Superior temporal gyrus (tissue), 1 donor: ENCODE results near the gene HAGHL.
"Not testable (repeated sequence)": the region's sequence is repeated elsewhere in the genome, so short reads cannot be mapped to it uniquely, and the experiment has no call there.

Experiments used
- DNase-seq: peaks from one replicate; pipeline ENCODE4 v3.0.0-alpha.2; 2016; ENCODE audit errors: extremely low spot score

Gene HAGHL

GRCh38 chr16:707062-707538, 19.8 kb upstream of the HAGHL start:
- no peak for DNase-seq

DNA sequence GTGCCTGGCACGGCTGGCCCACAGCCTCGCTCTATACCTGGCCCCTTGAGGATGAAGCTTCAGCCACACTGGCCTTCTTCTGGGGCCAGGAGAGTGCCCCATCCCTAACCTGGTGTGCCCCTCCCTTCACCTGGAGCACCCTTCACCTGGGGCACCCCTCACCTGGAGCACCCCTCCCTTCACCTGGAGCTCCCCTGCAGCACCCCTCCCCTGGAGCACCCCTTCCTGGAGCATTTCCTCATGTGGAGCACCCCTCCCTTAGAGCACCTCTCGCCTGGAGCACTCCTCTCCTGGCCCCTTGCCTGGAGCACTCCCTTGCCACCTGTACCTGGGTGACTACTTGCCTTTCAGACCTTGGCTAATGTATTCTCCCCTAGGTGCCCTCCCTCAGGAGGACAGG, 18.9 kb upstream of the HAGHL start:
- DNase-seq: no peak

DNA sequence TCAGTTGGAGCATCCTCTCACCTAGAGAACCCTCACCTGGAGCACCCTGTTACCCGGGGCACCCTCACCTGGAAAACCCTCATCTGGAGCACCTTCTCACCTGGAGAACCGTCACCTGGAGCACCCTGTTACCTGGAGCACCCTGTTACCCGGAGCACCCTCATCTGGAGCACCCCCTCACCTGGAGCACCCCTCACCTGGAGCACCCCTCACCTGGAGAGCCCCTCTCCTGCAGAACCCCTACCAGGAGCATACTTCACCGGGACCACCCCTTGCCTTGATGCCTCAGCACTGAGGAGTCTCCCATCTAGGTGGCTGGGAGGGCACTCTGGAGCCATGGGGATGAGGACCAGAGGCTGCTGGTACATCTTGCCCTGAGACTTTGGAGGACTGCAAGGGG, 17.9 kb upstream of the HAGHL start:
- no peak for DNase-seq

- peak; percentile 92 for DNase-seq
Measured at GRCh38 chr16:709566-710499, 17.1 kb upstream of the HAGHL start.

DNA sequence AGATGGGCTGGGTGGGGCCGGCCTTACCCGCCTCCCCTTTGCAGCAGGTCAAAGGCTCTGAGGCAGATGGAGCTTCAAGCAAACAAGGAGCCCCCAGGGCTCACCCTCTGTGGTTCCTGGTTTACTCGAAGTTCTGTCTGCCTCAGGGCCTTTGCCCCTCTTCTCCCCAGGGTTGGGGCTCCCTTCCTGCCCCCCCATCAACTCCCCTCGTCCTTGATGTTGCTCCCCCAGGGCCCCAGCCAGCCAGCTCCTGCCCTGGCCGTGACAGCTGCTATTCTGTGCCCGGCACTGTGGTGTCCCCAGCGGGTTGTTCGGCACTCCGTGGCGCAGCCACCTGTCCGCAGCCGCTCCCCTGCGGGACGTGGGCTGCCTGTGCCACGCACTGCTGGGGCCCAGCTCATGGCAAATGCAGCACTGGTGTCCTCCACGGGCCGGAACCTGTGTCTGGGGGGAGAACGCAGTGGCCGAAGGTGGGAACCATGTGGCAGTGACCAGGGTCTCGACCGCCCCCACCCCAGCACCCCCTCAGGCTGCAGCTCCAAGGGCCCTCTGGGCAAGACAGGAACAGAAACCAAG, 16.3 kb upstream of the HAGHL start:
- DNase-seq: no peak

DNA sequence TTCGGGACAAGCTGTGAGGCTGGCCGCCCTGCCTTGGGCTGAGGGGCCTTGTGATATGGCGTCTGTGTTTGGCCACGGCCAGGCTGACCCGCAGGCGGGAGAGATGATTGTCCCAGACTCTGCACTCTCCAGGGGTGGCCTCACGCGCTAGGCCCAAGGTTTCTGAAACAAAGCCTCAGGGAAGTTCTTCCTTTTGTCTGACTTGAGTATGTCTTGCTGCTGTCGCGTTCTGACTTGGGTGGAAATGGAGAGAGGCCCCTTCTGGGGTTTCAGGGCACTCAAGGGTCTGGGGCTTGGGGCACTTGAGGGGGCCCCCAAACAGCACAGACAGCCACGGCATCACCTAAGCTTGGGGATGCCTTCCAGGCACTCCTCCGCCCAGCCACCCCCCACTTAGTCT, 15.8 kb upstream of the HAGHL start:
- DNase-seq: no peak

DNA sequence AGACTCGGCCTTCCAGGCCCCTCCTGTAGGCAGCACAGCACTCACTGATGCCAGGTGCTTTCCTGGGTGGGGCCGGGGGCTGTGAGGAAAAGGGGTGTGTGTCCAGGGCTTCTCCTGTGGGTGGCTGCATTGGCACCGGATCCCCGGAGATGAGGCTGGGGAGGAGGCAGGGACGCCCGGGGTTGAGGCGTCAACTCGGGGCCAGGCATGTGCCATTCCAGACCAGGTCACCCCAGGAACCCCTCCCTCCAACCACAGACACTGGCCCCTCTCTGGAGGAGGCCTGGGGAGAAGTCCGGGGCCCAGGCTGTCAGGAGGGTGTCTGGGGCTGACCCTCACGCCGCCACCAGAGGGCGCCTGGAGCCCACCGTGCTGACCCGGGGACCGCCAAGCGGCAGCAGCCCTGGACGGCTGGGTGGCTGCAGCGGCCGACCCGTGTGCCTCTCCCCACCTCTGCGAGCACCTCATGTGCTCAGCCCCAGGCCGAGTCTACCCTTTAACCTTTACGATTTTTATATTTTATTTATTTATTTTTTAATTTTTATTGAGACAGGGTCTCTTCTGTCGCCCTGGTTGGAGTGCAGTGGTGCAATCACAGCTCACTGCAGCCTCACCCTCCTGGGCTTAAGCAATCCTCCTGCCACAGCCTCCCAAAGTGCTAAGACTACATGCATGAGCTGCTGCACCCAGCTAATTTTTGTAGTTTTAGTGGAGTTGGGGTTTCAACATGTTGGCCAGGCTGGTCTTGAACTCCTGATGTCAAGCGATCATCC, 15.2 kb upstream of the HAGHL start:
- peak; percentile 79 for DNase-seq

GRCh38 chr16:712740-713250, 14.1 kb upstream of the HAGHL start:
- DNase-seq: not testable (repeated sequence)

DNA sequence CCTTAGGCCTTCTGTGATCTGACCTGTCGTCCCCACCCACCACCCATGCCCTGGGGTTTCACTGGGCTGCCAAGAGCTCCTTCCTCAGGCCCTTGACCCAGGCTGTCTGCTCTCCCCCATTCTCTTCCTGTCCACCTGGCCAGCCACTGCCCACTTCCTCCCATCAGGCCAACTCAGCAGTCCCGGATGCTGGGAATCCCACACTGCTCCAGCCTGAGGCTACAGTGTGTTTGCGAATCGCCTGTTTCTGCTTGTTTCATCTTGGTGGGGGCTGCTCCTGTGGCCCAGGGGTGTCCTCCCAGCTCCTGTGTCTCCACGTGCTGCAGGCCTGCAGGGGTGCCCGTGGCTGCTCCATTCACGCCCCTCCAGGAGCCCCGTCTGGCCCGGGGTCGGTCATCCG, 12.8 kb upstream of the HAGHL start:
- no peak for DNase-seq

DNA sequence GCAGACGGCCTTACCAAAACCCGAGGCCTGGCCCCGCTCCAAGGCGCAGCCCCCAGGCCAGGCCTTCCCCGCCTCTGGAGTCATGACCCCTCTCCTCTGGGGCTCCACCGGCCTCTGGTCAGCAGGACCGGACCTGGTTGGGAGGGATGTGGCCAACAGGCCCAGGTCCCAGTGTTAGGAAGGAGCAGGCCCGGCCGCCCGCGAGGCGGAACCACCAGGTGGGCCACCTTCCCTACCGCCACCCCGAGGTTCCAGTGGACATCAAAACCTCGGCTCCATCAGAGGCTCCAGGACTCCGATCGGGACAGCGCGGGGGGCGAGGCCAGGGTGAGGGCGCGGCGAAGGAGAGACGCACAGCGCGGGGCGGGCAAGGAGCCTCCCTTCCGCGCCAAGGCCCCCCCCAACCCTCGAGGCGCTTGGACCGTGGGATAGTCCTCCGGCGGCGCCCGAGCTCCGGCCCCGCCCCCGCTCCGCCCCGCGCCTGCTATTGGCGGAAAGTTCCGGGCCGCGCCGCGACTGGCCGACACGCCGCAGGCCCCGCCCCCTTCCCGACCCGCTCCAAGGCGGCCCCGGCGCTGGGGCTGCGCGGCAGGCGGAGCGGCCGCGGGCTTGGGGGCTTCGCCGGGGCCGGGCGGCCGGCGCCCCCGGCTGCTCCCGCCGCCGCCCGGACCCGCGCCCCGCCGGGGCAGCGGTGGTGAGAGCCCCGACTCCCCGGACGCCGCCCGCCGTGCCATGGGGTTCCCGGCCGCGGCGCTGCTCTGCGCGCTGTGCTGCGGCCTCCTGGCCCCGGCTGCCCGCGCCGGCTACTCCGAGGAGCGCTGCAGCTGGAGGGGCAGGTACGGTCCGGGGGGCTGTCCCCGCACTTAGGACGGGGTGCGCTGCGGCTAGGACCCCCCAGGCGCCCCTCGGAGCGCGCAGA, 12.1 kb upstream of the HAGHL start, which contains the start of gene METRN:
Gene METRN (plus strand): TSS at position 561 of the 919 bp plus-strand sequence. CDS start 172 bp downstream, at position 733.
- peak; percentile 87 for DNase-seq

DNA sequence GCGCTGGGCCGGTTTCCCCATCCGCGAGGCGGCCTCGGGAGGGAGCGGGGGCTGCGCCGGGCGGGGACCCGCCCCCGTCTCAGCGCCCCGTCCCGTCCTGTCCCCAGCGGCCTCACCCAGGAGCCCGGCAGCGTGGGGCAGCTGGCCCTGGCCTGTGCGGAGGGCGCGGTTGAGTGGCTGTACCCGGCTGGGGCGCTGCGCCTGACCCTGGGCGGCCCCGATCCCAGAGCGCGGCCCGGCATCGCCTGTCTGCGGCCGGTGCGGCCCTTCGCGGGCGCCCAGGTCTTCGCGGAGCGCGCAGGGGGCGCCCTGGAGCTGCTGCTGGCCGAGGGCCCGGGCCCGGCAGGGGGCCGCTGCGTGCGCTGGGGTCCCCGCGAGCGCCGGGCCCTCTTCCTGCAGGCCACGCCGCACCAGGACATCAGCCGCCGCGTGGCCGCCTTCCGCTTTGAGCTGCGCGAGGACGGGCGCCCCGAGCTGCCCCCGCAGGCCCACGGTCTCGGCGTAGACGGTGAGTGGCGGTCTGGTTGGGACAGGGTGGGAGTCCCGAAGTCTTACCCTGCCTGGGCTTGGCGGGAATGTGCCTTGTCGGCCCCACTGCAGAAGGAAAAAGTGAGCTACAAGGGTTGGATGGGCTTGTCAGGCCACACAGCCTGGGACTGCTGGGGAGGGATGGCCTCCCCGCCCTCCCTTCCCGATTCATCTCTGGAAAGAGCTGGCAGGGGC, 11.3 kb upstream of the HAGHL start:
- DNase-seq: no peak

DNA sequence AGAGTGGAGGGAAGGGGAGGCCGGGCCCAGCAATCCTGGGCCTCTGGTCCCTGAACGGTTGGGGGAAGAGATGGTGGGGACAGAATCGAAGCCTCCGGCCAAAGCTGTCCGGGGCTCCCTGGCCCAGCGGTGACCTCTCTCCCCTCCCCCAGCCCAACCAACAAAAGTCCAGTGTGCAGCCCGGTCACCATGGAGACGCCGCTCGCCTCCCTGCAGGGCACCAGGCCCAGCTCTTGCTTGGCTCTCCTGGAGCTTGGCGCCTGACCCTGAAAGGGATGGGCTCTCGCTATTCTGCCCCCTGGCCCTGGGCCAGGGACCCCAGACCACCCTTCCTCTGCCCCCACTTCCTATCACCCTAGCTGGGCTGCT, 10.7 kb upstream of the HAGHL start:
- peak; percentile 90 for DNase-seq

DNA sequence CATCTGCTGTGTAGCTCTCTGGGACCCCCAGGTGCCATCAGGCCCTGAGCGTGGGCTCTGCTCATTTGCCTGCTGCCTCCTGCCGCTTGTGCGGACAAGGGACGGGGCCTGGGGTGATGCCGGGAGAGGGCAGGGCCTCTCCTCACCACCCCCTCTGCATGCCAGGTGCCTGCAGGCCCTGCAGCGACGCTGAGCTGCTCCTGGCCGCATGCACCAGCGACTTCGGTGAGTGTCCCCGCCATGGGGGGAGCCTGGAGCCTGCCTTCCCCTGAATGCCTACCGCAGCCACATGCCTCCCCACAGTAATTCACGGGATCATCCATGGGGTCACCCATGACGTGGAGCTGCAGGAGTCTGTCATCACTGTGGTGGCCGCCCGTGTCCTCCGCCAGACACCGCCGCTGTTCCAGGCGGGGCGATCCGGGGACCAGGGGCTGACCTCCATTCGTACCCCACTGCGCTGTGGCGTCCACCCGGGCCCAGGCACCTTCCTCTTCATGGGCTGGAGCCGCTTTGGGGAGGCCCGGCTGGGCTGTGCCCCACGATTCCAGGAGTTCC, 10.1 kb upstream of the HAGHL start:
- no peak for DNase-seq

- no peak for DNase-seq
Measured at GRCh38 chr16:717450-718245, 9.3 kb upstream of the HAGHL start.

GRCh38 chr16:718389-718788, 8.5 kb upstream of the HAGHL start:
- DNase-seq: no peak

DNA sequence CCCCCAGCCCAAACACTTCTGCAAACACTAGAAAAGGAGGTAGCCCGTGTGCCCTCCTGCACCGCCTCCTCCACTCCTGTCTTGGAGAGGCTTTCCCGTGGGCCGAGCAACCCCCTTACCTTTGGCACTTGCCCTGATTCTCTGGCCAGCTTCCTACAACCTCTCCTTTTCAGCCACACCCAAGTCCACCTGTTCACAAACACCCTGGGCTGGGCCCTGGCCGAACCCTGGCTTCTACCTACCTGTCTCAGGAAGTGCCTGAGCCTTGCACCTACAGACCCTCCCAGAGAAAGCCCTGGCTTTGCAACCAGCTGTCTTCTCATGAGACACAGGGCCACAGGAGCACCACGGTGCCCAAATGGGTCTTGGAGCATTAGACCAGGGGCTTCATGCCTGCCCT, 8.0 kb upstream of the HAGHL start:
- no peak for DNase-seq

GRCh38 chr16:719815-720446, 7.0 kb upstream of the HAGHL start:
- DNase-seq: no peak

DNA sequence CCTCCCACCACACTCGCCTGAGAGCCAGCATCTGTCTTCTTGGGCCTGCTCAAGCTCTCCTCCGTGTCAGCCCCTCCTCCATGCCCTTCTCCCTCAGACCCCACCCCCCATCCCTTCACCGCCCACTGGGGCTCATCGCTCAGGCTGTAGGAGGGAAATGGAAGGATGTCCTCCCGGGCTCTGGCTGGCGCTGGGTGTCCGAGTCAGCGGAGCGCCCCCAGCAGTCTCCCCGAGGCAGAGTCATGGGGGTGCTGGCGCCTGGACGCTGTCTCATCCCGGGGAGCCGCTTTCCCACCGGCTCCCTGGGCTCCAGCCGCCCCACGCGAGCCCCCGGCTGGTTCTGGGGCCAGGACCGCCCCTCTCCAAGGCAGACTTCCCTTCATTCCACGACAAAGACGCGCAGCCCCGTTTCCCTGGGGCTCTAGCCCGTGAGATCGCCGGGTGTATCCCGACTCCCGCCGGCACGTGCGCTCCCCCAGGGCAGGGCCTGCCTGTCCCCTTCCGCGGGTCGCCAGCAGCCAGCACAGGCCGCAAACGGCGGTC, 6.4 kb upstream of the HAGHL start:
- DNase-seq: peak; percentile 60
